ENCODE results near the gene CARD18. TPM values are rescaled to one million over a fixed set of nuclear protein-coding genes. Genes with fewer than 3 reads are reported as not detected.

Gene CARD18
- total RNA-seq, 1 experiment from 2014 or later: not detected

Other genes with a start within 250 kb of the CARD18 start
- gene CASP12, start 241.3 kb downstream of the CARD18 start, total RNA-seq (2014; rRNA removed; shearing (Covaris generic)): not detected in 2 replicates
- gene CASP4, start 171.2 kb downstream of the CARD18 start, total RNA-seq (2014; rRNA removed; shearing (Covaris generic)): 79.4 and 90.2 TPM in 2 replicates
- gene CASP5, start 116.6 kb downstream of the CARD18 start, total RNA-seq (2014; rRNA removed; shearing (Covaris generic)): not detected in 2 replicates
- 14.8 and 16.6 TPM in 2 replicates for gene CASP1, start 104.6 kb downstream of the CARD18 start, total RNA-seq (2014; rRNA removed; shearing (Covaris generic))
- 22.5 and 28.8 TPM in 2 replicates for gene CARD16, start 94.4 kb downstream of the CARD18 start, total RNA-seq (2014; rRNA removed; shearing (Covaris generic))